CD14-positive monocyte (primary cell): ENCODE measurements around the gene ZDHHC7. TPM values are rescaled to one million over a fixed set of nuclear protein-coding genes. Genes with fewer than 3 reads are reported as not detected.

ENCODE experiments used
- DNase-seq, 3 donors: peaks; one replicate each; pipeline ENCODE4 v3.0.0-alpha.2; 2011 to 2022
- H2AFZ ChIP-seq: 2 replicates; pipeline ENCODE4 v1.6.0; 2012; ENCODE audit warnings: mild to moderate bottlenecking, low read depth, low read length, inconsistent platforms; ENCODE audit not compliant: insufficient read depth, poor library complexity, severe bottlenecking
- H3K27ac ChIP-seq, 2 donors: 1 replicate in 1 of 2; 2 replicates in 1 of 2; pipeline ENCODE4 v1.5.1; 2012 to 2013; ENCODE audit warnings: low read length in 2 of 2, control low read depth in 1 of 2, inconsistent platforms in 1 of 2, low read depth in 1 of 2, mild to moderate bottlenecking in 1 of 2
- H3K27me3 ChIP-seq, 2 donors: one replicate each; pipeline versions ENCODE4 v1.6.0 to v1.6.1; 2011 to 2013; ENCODE audit warnings: low read length in 2 of 2; ENCODE audit not compliant: control insufficient read depth in 2 of 2, insufficient read depth in 2 of 2
- H3K36me3 ChIP-seq, 2 donors: replicated peaks in 1 of 2; 1 replicate in 1 of 2; 2 replicates in 1 of 2; pipeline versions ENCODE4 v1.5.1 to v1.6.1; 2012 to 2013; ENCODE audit warnings: low read length in 2 of 2, control low read depth in 1 of 2, inconsistent platforms in 1 of 2, mild to moderate bottlenecking in 1 of 2; ENCODE audit not compliant: insufficient read depth in 2 of 2, control insufficient read depth in 1 of 2
- H3K4me1 ChIP-seq, 2 donors: 1 replicate in 1 of 2; 2 replicates in 1 of 2; pipeline versions ENCODE4 v1.5.1 to v1.6.1; 2012 to 2013; ENCODE audit warnings: low read length in 2 of 2, control low read depth in 1 of 2, inconsistent platforms in 1 of 2, mild to moderate bottlenecking in 1 of 2, moderate library complexity in 1 of 2; ENCODE audit not compliant: insufficient read depth in 2 of 2, control insufficient read depth in 1 of 2
- H3K4me2 ChIP-seq: replicated peaks from 2 replicates; pipeline ENCODE3; 2012; ENCODE audit warnings: low read length, moderate library complexity, mild to moderate bottlenecking; ENCODE audit not compliant: poor library complexity, severe bottlenecking; ENCODE audit errors: extremely low read depth
- H3K4me3 ChIP-seq, 3 experiments: fragments of 200-600 bp in 1 of 3; sonication (generic) in 1 of 3; replicated peaks in 1 of 3; 1 replicate in 2 of 3; 2 replicates in 1 of 3; pipeline ENCODE4 v1.5.1; 2011 to 2013; ENCODE audit warnings: low read length in 3 of 3, mild to moderate bottlenecking in 3 of 3, control low read depth in 2 of 3, low read depth in 2 of 3, inconsistent platforms in 1 of 3, moderate library complexity in 1 of 3
- H3K79me2 ChIP-seq: 2 replicates; pipeline ENCODE4 v1.6.0; 2012; ENCODE audit warnings: mild to moderate bottlenecking, control low read depth, inconsistent platforms, low read length, moderate library complexity; ENCODE audit not compliant: insufficient read depth
- H3K9ac ChIP-seq: 2 replicates; pipeline ENCODE4 v1.6.0; 2017; ENCODE audit warnings: low read length, mild to moderate bottlenecking; ENCODE audit not compliant: insufficient read depth, poor library complexity, severe bottlenecking
- H3K9me3 ChIP-seq, 2 donors: replicated peaks in 1 of 2; 1 replicate in 1 of 2; 2 replicates in 1 of 2; pipeline versions ENCODE4 v1.5.1 to v1.6.1; 2012 to 2013; ENCODE audit warnings: low read length in 2 of 2, control low read depth in 1 of 2; ENCODE audit not compliant: control insufficient read depth in 1 of 2, insufficient read depth in 1 of 2
- H4K20me1 ChIP-seq: 2 replicates; pipeline ENCODE4 v1.6.0; 2012; ENCODE audit warnings: mild to moderate bottlenecking, low read length, control low read depth, moderate library complexity; ENCODE audit not compliant: insufficient read depth
- H3K27ac Mint-ChIP-seq, 7 donors: one replicate each; pipeline ENCODE4 v1.8.0; 2020; ENCODE audit warnings: mild to moderate bottlenecking in 7 of 7, mixed read lengths in 7 of 7, moderate library complexity in 6 of 7, inconsistent platforms in 2 of 7
- H3K27me3 Mint-ChIP-seq, 3 donors: one replicate each; pipeline ENCODE4 v1.8.0; 2021 to 2022; ENCODE audit warnings: low read depth in 3 of 3, mild to moderate bottlenecking in 3 of 3, mixed read lengths in 3 of 3, moderate library complexity in 3 of 3, inconsistent platforms in 1 of 3
- H3K36me3 Mint-ChIP-seq, 2 donors: one replicate each; pipeline ENCODE4 v1.8.0; 2020; ENCODE audit warnings: mixed read lengths in 2 of 2, inconsistent platforms in 1 of 2, mild to moderate bottlenecking in 1 of 2
- H3K4me1 Mint-ChIP-seq: one replicate; pipeline ENCODE4 v1.8.0; 2020; ENCODE audit warnings: mild to moderate bottlenecking, mixed read lengths
- H3K4me3 Mint-ChIP-seq, 2 donors: one replicate each; pipeline ENCODE4 v1.8.0; 2020; ENCODE audit warnings: mild to moderate bottlenecking in 2 of 2, mixed read lengths in 2 of 2, moderate library complexity in 1 of 2
- H3K9me3 Mint-ChIP-seq, 7 donors: one replicate each; pipeline ENCODE4 v1.8.0; 2020 to 2022; ENCODE audit warnings: mixed read lengths in 7 of 7, mild to moderate bottlenecking in 6 of 7, moderate library complexity in 6 of 7, inconsistent platforms in 2 of 7
- WGBS: methylation state at CpG from one replicate; pipeline ENCODE4 v1.1.5; 2013; ENCODE audit warnings: missing lambda C conversion rate; ENCODE audit not compliant: insufficient coverage; 5-methylcytosine and 5-hydroxymethylcytosine counted together
- intact Hi-C, 2 donors: fragments of 100-400 bp; cut with micrococcal nuclease; formaldehyde crosslinking; loops; one replicate each; pipeline versions ENCODE4 v1.15.0 to v1.15.1; 2023
- polyA minus RNA-seq: library from RNA; depleted of rRNA, polyadenylated mRNA; stranded (reverse); fragments of >200 nt; gene quantifications from 2 replicates; pipeline ENCODE4 v1.2.3, GENCODE V29; 2012
- polyA plus RNA-seq, 3 donors: library from polyadenylated mRNA; depleted of rRNA in 1 of 3; unstranded in 2 of 3; stranded (reverse) in 1 of 3; fragments of 300-500 nt in 2 of 3; fragments of >200 nt in 1 of 3; fragmentation: Illumina TruSeq in 2 of 3; gene quantifications; 1 replicate in 2 of 3; 2 replicates in 1 of 3; pipeline ENCODE4 v1.2.3, GENCODE V29; 2012 to 2021
- total RNA-seq, 12 experiments: library from RNA in 1 of 12; stranded (reverse) in 1 of 12; fragments of 120-200 nt in 1 of 12; gene quantifications; one replicate each; pipeline ENCODE4 v1.2.4 and lab custom pipeline; 2013 to 2026; ENCODE audit warnings: mixed read lengths in 6 of 12, inconsistent platforms in 1 of 12
- TF ChIP-seq, protein P1 (sequence below): fragments of 200-600 bp; IDR thresholded peaks from one replicate; pipeline ENCODE4 v1.8.0; 2022; ENCODE audit warnings: antibody characterized with exemption, mild to moderate bottlenecking

The ZDHHC7 gene, protein sequence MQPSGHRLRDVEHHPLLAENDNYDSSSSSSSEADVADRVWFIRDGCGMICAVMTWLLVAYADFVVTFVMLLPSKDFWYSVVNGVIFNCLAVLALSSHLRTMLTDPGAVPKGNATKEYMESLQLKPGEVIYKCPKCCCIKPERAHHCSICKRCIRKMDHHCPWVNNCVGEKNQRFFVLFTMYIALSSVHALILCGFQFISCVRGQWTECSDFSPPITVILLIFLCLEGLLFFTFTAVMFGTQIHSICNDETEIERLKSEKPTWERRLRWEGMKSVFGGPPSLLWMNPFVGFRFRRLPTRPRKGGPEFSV
- total RNA-seq (2013), result 227 TPM
- polyA plus RNA-seq (100 to 1,000 TPM in 2 of 3 donors, 10 to 100 TPM in 1; 99.7 to 189 (median 129) TPM), polyA minus RNA-seq (129 and 206 TPM in 2 replicates), total RNA-seq (lab: John Stamatoyannopoulos, UW) (20.5 to 203 (median 156) reads per million in 11 experiments)

DNA sequence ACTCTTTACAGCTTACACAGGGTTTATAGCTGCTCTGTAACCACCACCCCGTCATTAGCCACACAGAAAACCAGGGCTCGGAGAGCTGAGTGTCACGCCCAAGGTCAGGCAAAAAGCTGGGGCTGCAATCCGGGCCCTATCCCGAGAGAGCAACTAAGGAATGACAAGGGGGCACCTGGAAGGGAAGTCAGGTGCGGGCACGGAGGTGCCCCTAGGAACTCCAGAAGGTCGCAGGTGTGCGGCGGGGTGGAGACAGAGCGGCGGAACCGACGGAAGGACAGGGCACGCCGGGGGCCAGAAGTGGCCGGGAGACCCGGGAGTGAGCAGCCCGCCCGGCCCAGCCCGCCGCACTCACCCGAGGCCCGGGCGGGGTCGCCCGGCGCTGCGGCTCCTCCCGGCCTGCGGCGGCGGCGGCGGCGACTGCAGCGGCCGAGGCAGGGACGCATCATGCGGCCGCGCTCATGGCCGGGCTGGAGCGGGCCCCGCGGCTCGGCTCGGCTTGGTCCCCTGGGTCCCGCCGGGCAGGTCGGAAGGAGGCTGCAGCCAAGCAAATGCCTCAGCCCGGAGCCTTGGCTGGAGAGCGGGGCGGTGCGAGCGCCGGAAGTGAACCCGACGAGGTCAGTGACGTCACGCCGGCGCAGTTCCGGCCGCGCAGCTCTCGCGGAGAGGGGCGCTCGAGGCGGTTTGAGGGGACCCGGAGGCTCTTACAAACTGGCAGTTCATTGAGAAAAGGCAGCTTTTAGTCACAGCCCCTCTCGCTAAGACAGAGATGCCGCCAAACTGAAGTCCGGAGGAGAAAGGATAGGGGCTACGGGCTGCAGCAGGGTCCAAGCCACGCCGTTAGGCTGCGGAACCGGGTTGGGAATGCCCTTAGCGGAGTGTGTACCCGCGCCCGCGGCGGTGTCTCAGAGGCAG lies at the start of gene ZDHHC7:
Gene ZDHHC7, minus strand, starts transcription at position 605 of the 915 bp plus-strand sequence. CDS start 20,917 bp downstream, outside the sequence.
- Mint-ChIP-seq H3K36me3 (peaks cover 27 to 34% of the 10 kb centered on the region in 2 donors), H3K9me3 (peaks cover 0 to 4% (median 0%) of the 10 kb centered on the region in 7 donors), H3K4me1 (peaks cover 79% of the 10 kb centered on the region), H3K4me3 (peak within 1 kb of the TSS; percentile 97 to 99), H3K27ac (peak within 1 kb of the TSS; percentile 99 to 100 (median 100)), H3K27me3 (peaks cover 0 to 2% (median 1%) of the 10 kb centered on the region in 3 donors)
- H3K9me3 ChIP-seq, result no peaks in the 10 kb centered on the region
- peaks cover 0 to 4% of the 10 kb centered on the region in 2 donors for H3K36me3 ChIP-seq
- peaks cover 74% of the 10 kb centered on the region for H3K79me2 ChIP-seq
- TF ChIP-seq, protein P1, sequence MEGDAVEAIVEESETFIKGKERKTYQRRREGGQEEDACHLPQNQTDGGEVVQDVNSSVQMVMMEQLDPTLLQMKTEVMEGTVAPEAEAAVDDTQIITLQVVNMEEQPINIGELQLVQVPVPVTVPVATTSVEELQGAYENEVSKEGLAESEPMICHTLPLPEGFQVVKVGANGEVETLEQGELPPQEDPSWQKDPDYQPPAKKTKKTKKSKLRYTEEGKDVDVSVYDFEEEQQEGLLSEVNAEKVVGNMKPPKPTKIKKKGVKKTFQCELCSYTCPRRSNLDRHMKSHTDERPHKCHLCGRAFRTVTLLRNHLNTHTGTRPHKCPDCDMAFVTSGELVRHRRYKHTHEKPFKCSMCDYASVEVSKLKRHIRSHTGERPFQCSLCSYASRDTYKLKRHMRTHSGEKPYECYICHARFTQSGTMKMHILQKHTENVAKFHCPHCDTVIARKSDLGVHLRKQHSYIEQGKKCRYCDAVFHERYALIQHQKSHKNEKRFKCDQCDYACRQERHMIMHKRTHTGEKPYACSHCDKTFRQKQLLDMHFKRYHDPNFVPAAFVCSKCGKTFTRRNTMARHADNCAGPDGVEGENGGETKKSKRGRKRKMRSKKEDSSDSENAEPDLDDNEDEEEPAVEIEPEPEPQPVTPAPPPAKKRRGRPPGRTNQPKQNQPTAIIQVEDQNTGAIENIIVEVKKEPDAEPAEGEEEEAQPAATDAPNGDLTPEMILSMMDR, result no peak
- peaks cover 86 to 87% of the 10 kb centered on the region in 2 donors for H3K4me1 ChIP-seq
- intact Hi-C loops, result loop anchor here (2.0 to 5.0 kb wide), 2 partner anchors 16 to 34 kb away; partner anchors contain the start of gene KIAA0513 (in 1 of the 2)
- H3K9ac ChIP-seq, result peak within 1 kb of the TSS; percentile 89
- H3K27me3 ChIP-seq, result no peaks in the 10 kb centered on the region
- H3K4me3 ChIP-seq, result peak within 1 kb of the TSS; percentile 94 to 99 (median 96)
- H3K4me2 ChIP-seq, result peak within 1 kb of the TSS; percentile 87
- WGBS, result under 1% methylated on average over 85 of the region's 86 CpGs
- peak; percentile 80 to 86 (median 82) for DNase-seq
- H3K27ac ChIP-seq, result peak within 1 kb of the TSS; percentile 91 to 93
- H2AFZ ChIP-seq, result peak within 1 kb of the TSS; percentile 60
- H4K20me1 ChIP-seq, result no peaks in the 10 kb centered on the region

DNA sequence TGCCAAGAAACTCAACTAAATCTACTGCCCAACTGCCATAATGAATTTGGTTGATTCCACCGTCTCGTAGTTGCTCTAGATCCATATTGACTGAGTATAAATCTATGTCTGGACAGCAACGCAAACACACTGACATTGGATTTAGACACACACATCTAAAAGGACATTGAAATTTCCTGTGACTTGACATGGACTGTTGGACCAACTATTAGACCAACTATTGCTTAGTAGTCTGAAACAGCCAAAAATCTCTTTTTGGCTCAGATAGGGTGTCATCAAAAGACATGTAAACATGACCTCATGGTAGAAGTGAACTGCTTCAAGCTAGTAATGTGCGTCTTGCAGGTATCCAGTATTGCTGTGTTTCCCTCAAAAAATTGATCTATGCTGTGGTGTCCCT lies 47.6 kb upstream of the ZDHHC7 start:
- Histone ChIP-seq H3K36me3 (peaks cover 31% of the 10 kb centered on the region in 2 donors), H4K20me1 (peaks cover 35% of the 10 kb centered on the region), H3K4me2 (no peak overlapping the region), H3K9me3 (no peaks in the 10 kb centered on the region), H3K79me2 (peaks cover 79% of the 10 kb centered on the region), H3K4me3 (no peak overlapping the region), H3K27ac (peak overlapping the region in 1 of 2 donors; percentile 15), H3K27me3 (no peaks in the 10 kb centered on the region), H3K4me1 (peaks cover 80 to 86% of the 10 kb centered on the region in 2 donors), H3K9ac (no peak overlapping the region), H2AFZ (no peak overlapping the region)
- 81% methylated on average over 3 of the region's 4 CpGs for WGBS
- intact Hi-C loops, result no loop called here
- Mint-ChIP-seq H3K27me3 (peaks cover 0 to 3% (median 0%) of the 10 kb centered on the region in 3 donors), H3K36me3 (peaks cover 43 to 63% of the 10 kb centered on the region in 2 donors), H3K4me3 (no peak overlapping the region), H3K27ac (peak overlapping the region in 4 of 7 donors; percentile 22 to 70 (median 45)), H3K9me3 (no peaks in the 10 kb centered on the region), H3K4me1 (peaks cover 84% of the 10 kb centered on the region)
- DNase-seq, result no peak
- TF ChIP-seq, protein P1, result no peak
